Keratinocyte (primary cell): Measurements from ENCODE around the gene CFAP92. TPM values are rescaled to one million over a fixed set of nuclear protein-coding genes. Genes with fewer than 3 reads are reported as not detected.

Experiments used
- DNase-seq: peaks from one replicate; pipeline ENCODE4 v3.0.0-alpha.2; 2011; ENCODE audit warnings: low read depth, missing footprints, low spot score
- FAIRE-seq: peaks from 2 replicates; lab custom pipeline; 2011; peaks lifted over from hg19 to GRCh38; lab: Jason Lieb, UNC
- H2AFZ ChIP-seq: 2 replicates; pipeline ENCODE4 v1.6.0; 2012; ENCODE audit warnings: low read length, control low read depth, inconsistent platforms; ENCODE audit not compliant: control insufficient read depth
- H3K27ac ChIP-seq: 2 replicates; pipeline ENCODE4 v1.5.1; 2011; ENCODE audit warnings: low read length; ENCODE audit not compliant: control insufficient read depth, insufficient read depth
- H3K27me3 ChIP-seq: 3 replicates; pipeline ENCODE4 v1.6.0; 2011; ENCODE audit warnings: low read length; ENCODE audit not compliant: control insufficient read depth, insufficient read depth; ENCODE audit errors: extremely low read depth
- H3K36me3 ChIP-seq, 2 experiments: 2 replicates in 1 of 2; 3 replicates in 1 of 2; pipeline ENCODE4 v1.5.1; 2011; ENCODE audit warnings: low read length in 2 of 2, mild to moderate bottlenecking in 1 of 2; ENCODE audit not compliant: control insufficient read depth in 2 of 2, insufficient read depth in 2 of 2; ENCODE audit errors: extremely low read depth in 1 of 2
- H3K4me1 ChIP-seq: 3 replicates; pipeline ENCODE4 v1.5.1; 2011; ENCODE audit warnings: low read length; ENCODE audit not compliant: control insufficient read depth, insufficient read depth; ENCODE audit errors: extremely low read depth
- H3K4me2 ChIP-seq: 3 replicates; pipeline ENCODE4 v1.6.0; 2011; ENCODE audit warnings: low read depth, low read length; ENCODE audit not compliant: control insufficient read depth, insufficient read depth; ENCODE audit errors: extremely low read depth
- H3K4me3 ChIP-seq, 3 experiments: fragments of 200-600 bp in 1 of 3; sonication (generic) in 1 of 3; 2 replicates in 2 of 3; 3 replicates in 1 of 3; pipeline ENCODE4 v1.5.1; 2011 to 2016; ENCODE audit warnings: low read length in 3 of 3, mild to moderate bottlenecking in 3 of 3, control low read depth in 2 of 3, inconsistent platforms in 1 of 3, low read depth in 1 of 3, mixed read lengths in 1 of 3, mixed run types in 1 of 3, moderate library complexity in 1 of 3; ENCODE audit not compliant: control insufficient read depth in 2 of 3, insufficient read depth in 2 of 3; ENCODE audit errors: extremely low read depth in 1 of 3
- H3K79me2 ChIP-seq: 2 replicates; pipeline ENCODE4 v1.6.0; 2012; ENCODE audit warnings: low read length; ENCODE audit not compliant: control insufficient read depth, insufficient read depth
- H3K9ac ChIP-seq: 3 replicates; pipeline ENCODE4 v1.6.0; 2011; ENCODE audit warnings: low read length; ENCODE audit not compliant: control insufficient read depth, insufficient read depth; ENCODE audit errors: extremely low read depth
- H3K9me1 ChIP-seq: 3 replicates; pipeline ENCODE4 v1.6.0; 2011; ENCODE audit warnings: low read length; ENCODE audit not compliant: control insufficient read depth, insufficient read depth; ENCODE audit errors: extremely low read depth
- H3K9me3 ChIP-seq: 2 replicates; pipeline ENCODE4 v1.5.1; 2012; ENCODE audit warnings: low read depth, low read length; ENCODE audit not compliant: control insufficient read depth
- H4K20me1 ChIP-seq: 3 replicates; pipeline ENCODE4 v1.6.0; 2011; ENCODE audit warnings: low read length; ENCODE audit not compliant: control insufficient read depth, insufficient read depth; ENCODE audit errors: extremely low read depth
- CTCF ChIP-seq, 3 experiments: IDR thresholded peaks in 1 of 3; conservative IDR thresholded peaks in 1 of 3; optimal IDR thresholded peaks in 1 of 3; 2 replicates in 2 of 3; 3 replicates in 1 of 3; pipeline versions ENCODE3 to v1.5.1; 2011; ENCODE audit warnings: low read length in 3 of 3, mild to moderate bottlenecking in 3 of 3, moderate library complexity in 2 of 3, control low read depth in 1 of 3, inconsistent platforms in 1 of 3; ENCODE audit not compliant: insufficient read depth in 2 of 3; ENCODE audit errors: extremely low read depth in 1 of 3
- EZH2 ChIP-seq: IDR thresholded peaks from one replicate; pipeline ENCODE4 v1.6.1; 2012; ENCODE audit warnings: inconsistent platforms, mild to moderate bottlenecking, low read length, moderate library complexity
- dilution Hi-C: fragments of 300-500 bp; cut with MboI; formaldehyde crosslinking; loops from one replicate; pipeline ENCODE4 v1.7.0; 2020; ENCODE audit warnings: low sequenced_read_pairs; ENCODE audit not compliant: extremely low pct_ligation_motif_present
- polyA plus RNA-seq, 5 experiments: library from polyadenylated mRNA; depleted of rRNA in 3 of 5; stranded (reverse) in 3 of 5; stranded (forward) in 1 of 5; unstranded in 1 of 5; fragments of >200 nt; gene quantifications; 1 replicate in 1 of 5; 2 replicates in 3 of 5; 3 replicates in 1 of 5; pipeline versions ENCODE4 v1.2.1 to v1.2.3, GENCODE V29; 2011 to 2012; ENCODE audit warnings: missing spikeins in 2 of 5, low read depth in 1 of 5, low replicate concordance in 1 of 5

Gene CFAP92
- polyA plus RNA-seq, 1 donor (not counting 4 experiments of a cell fraction or from before 2014, with no cell fraction given), result 0.26 TPM

- Histone ChIP-seq H3K4me2 (no peak overlapping the region), H3K9me1 (no peaks in the 10 kb centered on the region), H3K4me1 (no peaks in the 10 kb centered on the region), H2AFZ (no peak overlapping the region), H3K9ac (no peak overlapping the region), H3K4me3 (no peak overlapping the region), H3K79me2 (no peaks in the 10 kb centered on the region), H4K20me1 (no peaks in the 10 kb centered on the region), H3K36me3 (peaks cover 59 to 60% of the 10 kb centered on the region in 2 experiments), H3K27ac (no peak overlapping the region), H3K27me3 (no peaks in the 10 kb centered on the region), H3K9me3 (no peaks in the 10 kb centered on the region)
- TF ChIP-seq EZH2 (no peak), CTCF (optimal IDR thresholded peaks at IDR 0.05 in 1 of 3, IDR thresholded peaks at IDR 0.05 in 1 of 3, conservative IDR thresholded peaks at IDR 0.05 in 1 of 3; ENCODE audit: extremely low read depth in 1 of 3, insufficient read depth in 2 of 3, low read length in 3 of 3) (no peak)
- FAIRE-seq (no peak), DNase-seq (no peak)
- dilution Hi-C loops, result no loop called here
Measured at GRCh38 chr3:128907706-128908445, 86.0 kb downstream of the CFAP92 start.

DNA sequence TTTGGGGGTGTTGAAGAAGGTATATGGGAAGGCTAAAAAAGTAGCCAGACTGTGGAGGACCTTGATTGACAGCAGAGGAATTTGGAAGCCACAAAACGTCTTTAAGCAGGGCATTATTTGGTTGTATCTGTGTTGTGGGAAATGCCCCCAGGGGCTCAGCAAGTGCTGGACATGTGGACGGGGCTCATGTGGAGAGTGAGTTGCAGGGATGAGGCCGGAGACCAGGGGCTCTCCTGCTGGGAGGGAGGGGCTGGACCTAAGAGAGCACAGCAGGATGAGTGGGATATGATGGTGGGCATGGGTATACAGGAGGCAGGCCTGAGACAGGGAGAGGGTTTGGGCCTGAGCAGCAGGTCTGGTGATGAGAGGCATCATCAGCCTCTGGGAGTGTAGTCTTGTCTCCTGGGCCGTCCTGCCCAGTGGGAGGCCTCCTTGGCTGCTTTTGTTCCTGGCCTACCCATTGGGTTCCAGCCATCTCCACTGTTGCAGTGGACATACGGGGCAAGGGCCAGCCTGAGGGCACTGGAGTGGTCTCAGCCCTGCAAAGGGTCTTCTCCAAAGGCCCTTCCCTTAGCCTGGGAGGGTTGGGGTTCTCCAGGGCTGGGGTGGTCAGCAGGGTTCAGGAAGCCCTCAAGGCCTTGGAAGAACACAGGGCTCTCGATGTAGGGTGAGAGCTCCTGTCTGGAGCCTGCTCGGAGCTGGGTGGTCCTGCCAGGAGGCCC, 86.9 kb downstream of the CFAP92 start:
- no peaks in the 10 kb centered on the region for H3K9me1 ChIP-seq
- dilution Hi-C loops, result no loop called here
- FAIRE-seq (no peak), DNase-seq (no peak)
- H3K9ac ChIP-seq, result no peak overlapping the region
- H3K4me3 ChIP-seq, result no peak overlapping the region
- TF ChIP-seq EZH2 (no peak), CTCF (optimal IDR thresholded peaks at IDR 0.05 in 1 of 3, IDR thresholded peaks at IDR 0.05 in 1 of 3, conservative IDR thresholded peaks at IDR 0.05 in 1 of 3; ENCODE audit: extremely low read depth in 1 of 3, insufficient read depth in 2 of 3, low read length in 3 of 3) (no peak)
- no peak overlapping the region for H2AFZ ChIP-seq
- H3K9me3 ChIP-seq, result no peaks in the 10 kb centered on the region
- no peaks in the 10 kb centered on the region for H3K27me3 ChIP-seq
- no peaks in the 10 kb centered on the region for H3K4me1 ChIP-seq
- no peak overlapping the region for H3K4me2 ChIP-seq
- H3K27ac ChIP-seq, result no peak overlapping the region
- no peaks in the 10 kb centered on the region for H3K79me2 ChIP-seq
- peaks cover 58 to 60% of the 10 kb centered on the region in 2 experiments for H3K36me3 ChIP-seq
- no peaks in the 10 kb centered on the region for H4K20me1 ChIP-seq
